HG03039 (cell line): ENCODE results near the gene RFX5.

Experiments used
- ATAC-seq: cut with Tn5 transposase; IDR thresholded peaks from one replicate; pipeline ENCODE4 v1.9.1; 2021; ENCODE audit warnings: mild to moderate bottlenecking, moderate library complexity; ENCODE audit not compliant: unreplicated experiment

RFX5 gene

DNA sequence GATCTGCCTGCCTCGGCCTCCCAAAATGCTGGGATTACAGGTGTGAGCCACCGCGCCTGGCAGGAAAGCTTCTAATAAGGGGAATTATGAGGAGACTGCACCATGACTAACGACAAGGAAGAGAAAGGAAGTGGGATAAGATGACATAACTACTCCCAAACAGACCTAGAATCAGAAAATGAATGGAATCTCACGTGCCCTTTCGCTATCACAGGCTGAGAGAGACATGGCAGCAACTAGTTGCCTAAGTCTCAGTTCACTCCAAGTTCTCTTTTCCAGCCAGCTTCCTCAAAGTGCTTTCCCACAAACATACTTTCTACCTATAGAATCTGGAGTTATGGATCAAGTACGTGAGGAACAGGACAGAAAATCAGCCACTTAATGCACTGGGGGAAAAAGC is 21.8 kb downstream of the RFX5 start:
- ATAC-seq: no peak

DNA sequence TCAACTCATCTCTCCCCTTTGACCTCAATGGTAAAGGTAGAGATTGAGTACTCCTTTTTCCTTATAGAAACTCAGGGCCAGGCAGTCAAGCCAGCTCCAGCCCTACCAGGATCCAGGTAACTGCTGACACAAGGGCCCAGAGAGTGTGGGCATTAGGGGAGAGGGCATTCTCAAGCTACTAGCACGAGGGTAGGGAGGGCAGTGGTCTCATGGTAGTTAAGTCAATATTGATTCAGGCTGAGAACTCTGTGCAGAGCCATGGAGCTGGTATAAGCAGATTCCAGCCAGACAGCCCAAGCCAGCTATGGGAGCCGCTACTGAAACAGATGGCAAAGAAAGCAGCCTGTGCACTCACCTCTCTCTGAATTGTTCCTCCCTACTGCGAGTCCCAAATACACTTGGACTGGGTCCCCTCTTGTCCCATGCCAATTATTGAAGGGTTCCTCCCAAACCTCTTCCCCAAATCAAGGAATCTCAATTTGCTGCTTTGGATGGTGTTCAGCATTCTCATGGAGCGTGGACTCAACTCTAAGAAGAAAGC is 22.6 kb downstream of the RFX5 start:
- no peak for ATAC-seq

DNA sequence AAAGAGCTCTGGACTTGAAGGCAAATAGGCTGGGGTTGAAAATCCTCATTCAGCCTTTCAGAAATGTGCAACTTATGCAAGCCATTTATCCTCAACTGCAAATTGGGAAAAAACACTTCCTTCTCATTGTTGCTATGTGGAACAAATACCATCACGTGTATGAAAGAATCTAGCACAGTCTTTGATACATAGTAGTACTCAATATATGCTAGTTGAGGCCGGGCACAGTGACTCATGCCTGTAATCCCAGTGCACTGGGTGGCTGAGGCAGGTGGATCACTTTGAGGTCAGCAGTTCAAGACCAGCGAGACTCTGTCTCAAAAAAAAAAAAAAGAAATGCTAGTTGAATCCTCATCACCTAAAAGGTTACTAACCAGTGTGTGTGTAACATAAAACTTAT is 28.1 kb downstream of the RFX5 start:
- ATAC-seq: no peak

DNA sequence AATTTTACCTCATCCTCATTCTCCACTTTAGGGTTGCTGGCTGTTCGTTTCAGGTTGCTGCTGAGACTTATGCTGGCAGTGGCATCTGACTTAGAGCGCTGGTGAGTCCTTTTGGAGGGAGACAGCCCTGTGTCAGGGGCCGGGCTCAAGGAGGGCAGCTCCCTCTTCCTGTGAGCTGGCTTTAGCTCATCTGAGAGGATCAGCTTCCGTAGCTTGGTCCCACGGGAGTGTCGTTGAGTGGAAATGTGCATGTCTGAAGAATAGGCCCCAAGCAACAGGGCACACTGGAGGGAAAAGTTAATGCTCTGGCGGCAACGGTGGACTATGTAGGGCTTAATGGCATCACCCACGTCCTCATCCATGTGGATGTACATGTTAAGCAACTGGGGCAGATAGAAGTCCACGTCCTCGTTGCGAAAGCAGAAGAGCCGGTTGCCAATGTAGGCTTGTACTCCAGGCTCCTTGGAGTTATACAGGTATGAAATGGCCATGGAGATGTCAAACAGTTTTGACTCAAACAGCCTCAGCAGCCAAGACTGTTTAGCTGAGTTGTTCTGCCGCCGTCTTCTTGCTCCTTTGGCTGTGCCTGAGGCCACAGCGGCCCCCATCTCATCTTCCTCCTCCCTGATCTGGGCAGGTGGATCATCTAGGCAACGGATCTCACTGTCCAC is 31.4 kb downstream of the RFX5 start:
- ATAC-seq: no peak

DNA sequence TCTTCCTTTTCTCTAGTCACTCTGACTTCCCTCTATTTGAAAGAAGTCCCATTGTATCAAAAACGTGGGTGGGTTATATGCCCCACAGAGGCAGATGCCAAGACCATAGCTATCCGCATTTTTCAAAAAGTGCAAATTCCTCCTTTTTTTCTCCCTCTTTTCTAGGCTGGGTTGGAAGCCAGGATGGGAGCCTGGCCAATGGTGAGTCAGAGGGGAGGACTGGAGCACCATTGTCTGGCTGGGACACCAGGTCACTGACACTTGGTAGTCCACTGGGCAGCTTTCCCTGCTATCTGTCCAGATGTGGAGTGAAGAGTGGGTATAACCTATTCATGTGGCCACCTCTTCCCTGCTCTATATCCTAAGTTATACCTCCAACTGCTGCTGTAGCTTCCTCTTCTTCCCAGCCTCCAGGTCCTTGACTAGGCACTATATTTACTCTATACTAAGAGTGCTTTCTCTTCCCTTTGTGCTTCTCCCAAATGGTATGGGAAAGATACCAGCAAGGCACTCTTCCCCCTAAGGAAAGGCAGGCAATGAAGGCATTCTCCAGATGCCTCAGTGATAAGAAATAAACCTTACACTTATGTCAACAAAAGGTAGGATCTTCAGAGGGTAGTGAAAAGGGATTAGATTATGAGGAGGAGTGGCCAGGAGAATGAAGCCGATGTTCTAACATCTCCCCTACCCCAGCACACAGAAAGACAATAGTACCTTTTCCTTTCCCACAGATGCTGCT is 32.7 kb downstream of the RFX5 start:
- ATAC-seq: no peak

DNA sequence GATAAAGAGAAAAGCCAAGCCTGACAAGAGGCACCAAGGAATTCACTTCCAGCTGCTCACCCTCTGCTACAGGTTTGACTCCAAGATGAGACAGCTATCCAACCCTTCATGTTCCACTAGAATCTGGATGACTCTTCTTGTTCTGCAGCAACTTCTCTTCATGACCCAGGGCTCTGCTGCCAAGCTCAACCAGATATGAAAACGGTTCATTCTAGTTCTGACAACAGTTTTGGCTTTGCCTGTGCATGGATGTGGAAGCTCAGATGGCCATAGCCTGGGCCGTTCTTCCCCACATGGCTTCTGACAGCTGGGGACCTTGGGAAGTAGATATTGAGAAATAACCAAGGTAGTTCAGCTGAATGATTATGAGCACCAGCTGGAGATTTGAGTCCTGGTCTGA is 33.6 kb downstream of the RFX5 start:
- no peak for ATAC-seq

DNA sequence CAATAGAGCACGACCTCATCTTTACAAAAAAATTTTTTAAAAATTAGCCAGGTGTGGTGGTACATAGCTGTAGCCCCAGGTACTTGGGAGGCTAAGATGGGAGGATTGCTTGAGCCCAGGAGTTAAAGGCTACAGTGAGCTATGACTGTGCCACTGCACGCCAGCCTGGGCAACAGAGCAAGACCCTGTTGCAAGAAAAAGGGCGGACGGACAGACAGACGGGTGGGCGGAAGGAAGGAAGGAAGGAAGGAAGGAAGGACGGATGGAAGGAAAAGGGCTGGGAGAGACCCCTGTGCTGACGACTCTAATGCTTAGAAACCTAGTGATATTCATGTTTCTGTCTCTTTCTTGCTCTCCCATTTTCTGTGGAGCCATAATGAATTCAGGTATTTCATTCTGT is 34.2 kb downstream of the RFX5 start:
- ATAC-seq: no peak

DNA sequence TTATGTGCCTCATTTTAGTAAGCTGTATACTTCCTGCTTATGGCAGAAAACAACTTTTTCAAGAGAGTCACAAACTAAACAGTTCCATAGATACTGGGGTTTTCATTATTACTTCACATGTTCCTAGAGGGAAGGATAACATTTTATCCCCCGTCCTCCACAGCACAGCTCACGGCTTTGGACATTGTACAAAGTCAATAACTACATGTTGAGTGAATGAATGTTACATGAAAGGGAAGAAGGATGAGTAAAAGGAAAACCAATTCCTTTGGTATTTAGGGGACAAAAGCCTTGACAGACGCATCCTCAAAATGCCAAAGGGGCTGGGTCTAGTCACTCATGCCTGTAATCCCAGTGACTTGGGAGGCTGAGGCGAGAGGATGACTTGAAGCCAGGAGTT is 34.6 kb downstream of the RFX5 start:
- no peak for ATAC-seq

DNA sequence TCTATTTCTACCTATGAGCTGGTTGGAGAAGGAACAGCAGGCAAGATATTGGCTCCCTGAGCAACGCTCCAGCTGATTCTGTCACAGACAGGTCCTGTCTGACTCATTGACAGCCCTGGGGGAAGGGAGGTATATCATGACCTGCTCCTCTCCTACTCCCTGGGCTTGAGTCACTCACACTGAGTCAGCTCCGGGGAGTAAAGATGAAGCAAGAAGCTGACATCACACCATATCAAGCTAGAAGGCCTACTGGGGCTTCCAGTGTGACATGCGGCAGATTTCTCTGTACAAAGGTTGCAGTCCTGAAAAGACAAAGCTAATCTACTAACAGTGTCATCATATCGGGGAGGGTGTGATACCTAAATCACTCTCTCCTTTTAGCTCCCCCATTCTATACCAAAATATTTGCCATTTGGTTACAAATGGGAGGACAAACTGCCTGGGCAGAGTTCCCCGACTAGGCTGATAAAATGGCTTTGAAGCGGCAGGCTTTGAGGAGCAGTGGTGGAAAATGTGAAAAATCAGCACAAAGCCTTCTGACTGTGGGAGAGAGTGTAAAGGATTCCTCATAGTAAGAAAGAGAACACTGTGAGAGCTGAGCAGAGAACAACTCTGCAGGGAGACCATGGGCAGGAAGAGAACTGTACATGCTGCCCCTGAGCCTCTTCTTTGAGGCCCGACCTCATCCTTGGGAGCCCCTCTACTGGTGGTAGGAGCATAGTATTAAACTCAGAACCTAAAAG is 35.3 kb downstream of the RFX5 start:
- no peak for ATAC-seq

DNA sequence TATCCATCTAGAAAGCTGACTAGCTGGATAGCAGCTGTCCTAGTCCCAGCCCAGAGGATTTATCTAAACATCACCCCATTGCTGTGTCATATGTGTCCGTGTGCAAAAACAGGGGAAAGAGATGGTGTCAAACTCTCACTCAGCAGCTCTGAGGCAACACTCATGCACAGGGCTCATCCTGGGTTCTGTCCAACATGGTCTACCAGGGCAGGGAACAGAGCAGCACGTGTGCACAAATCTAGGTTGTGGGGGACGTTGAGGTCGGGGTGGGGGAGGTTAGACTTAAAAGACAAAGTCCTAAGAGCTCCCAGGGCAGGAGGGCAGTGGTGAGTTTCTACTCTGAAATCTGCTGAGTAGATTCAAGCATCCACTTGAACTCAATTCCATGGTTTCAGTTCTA is 36.0 kb downstream of the RFX5 start:
- no peak for ATAC-seq

DNA sequence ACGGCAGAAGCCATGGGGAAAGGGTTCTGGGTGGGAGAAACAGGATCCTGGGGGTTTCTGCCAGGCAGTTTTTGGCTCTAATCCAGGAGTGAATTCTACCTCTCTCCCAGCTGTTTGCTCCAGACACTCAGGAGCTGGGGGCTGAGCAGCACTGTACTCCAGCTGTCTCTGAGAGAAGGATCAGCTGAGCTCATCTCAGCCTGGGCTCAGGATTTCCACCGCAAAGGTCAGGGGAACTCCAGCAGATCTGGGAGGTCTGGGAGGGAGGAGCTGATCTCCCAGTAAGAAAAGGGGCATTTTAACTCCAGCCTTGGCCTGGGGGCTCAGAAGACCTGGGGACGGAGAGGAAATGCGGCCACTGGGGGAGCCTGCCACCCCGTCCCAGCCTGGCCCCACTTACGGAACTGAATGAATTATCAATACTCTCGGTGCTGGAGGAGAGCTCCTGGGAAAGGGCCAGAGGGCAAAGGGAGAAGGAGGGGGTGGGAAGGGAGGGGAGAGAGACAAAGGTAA is 37.2 kb downstream of the RFX5 start:
- ATAC-seq: no peak

DNA sequence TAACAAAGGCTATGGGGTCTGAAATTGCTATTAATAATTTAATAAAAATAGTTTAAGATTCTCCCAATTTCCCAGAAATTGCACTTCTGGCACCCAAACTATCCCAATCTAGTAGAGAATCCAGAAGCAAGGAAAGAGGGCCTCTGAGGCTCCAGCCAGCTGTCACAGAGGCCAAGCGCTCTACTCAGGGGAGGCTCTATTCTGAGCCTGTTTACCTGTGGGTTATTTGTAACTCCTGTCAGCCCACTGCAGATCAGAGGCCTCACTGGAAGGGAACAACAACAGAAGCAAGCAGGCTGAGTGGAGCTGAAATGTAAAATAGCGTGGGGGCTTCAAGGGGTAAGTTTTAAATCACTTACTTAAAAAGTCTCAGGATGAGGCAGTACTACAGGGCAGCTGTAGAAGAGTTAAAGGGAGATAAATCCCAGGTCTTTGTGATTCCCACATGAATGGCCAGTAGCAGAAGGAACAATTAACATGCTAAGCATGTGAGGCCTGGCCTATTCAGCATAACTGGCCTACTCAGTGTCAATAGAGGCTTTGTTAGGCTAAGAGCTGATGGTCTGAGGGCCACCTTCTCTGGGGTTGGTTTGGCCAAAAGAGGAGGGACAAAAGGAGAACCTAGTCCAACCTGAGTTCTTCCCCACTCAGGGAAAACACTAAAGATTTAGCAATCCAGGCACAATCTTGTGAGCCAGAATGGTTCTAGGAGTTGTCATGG is 52.1 kb downstream of the RFX5 start:
- no peak for ATAC-seq

DNA sequence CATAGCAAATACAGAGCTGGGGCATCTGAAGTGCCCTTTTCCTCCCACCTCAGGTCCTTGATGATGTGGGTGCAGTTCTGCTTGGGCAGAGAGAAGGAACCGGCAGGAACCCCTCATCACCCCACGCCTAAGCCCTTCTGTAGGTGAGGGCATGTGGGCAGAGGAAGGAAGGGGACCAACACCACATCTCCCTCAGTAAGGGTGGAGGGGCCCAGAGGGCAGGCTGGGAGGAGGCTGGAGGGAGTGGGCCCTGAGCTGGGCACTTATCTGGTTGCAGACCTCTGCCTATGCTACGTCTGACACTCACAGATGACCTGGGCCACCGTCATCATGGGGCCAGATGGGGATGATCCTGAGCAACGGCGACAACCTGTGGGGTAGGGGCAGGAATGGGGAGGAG is 54.0 kb downstream of the RFX5 start:
- ATAC-seq: no peak

DNA sequence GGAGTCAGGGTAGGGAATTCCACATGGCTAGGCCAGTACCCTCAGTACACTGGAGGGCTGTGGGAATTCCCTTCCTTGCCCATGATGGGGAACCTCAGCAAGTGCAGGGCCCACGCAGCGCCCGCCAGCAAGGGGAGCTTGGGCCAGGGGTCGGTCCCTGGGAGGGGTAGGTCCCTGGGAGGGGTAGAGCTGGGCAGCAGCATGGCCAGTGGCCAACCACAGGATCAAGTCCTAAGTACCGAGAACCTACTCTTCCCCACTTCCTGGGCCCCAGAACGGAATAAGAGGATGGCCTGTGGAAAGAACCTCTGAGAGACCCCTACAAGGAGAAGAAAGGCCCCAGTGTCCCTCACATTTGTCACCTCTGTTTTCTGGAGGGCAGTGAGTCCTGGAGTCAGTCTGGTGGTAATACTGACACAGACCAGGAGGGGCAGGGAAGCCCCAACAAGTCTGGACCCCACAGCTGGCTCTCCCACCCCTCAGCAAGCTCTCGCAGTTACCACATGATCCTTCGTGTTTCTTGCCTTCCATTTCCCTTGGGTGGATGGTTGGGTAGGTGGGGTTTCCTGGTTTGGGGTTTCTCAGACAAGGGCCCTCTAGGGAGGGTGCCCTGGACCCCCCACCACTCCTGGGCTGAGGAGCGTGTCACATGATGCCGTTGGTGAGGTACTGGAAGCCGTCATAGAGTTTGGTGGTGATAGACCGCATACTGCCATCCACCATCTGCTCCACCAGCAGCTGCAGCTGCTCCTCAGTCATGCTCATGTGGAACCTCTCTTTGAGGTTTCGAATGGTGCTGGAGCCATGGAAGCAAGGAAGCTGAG is 54.6 kb downstream of the RFX5 start:
- no peak for ATAC-seq

DNA sequence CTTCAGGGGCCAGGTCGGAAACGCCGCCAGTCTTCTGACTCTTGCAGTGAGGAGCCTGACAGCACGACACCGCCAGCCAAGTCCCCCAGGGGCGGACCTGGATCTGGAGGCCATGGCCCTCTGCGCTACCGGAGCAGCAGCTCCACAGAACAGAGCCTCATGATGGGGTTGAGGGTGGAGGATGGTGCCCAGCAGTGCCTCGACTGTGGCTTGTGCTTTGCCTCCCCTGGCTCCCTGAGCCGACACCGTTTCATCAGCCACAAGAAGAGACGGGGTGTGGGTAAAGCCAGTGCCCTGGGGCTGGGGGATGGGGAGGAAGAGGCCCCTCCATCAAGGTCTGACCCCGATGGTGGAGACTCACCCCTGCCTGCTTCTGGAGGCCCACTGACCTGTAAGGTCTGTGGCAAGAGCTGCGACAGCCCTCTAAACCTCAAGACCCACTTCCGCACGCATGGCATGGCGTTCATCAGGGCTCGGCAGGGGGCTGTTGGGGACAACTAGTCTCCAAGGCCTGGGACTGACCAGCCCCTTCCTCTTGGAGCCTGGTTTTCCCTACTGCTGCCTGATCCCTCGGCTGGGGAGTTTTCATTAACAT is 56.2 kb downstream of the RFX5 start:
- no peak for ATAC-seq
